ENCODE results near the gene RUBCN. TPM values are rescaled to one million over a fixed set of nuclear protein-coding genes. Genes with fewer than 3 reads are reported as not detected.
A peak's percentile ranks its signal among the peaks of the same experiment; 100 is the strongest.
"Not testable (repeated sequence)": the region's sequence is repeated elsewhere in the genome, so short reads cannot be mapped to it uniquely, and the experiment has no call there.

The RUBCN gene
- total RNA-seq, 1 donor from 2014 or later: 6.7 TPM

DNA sequence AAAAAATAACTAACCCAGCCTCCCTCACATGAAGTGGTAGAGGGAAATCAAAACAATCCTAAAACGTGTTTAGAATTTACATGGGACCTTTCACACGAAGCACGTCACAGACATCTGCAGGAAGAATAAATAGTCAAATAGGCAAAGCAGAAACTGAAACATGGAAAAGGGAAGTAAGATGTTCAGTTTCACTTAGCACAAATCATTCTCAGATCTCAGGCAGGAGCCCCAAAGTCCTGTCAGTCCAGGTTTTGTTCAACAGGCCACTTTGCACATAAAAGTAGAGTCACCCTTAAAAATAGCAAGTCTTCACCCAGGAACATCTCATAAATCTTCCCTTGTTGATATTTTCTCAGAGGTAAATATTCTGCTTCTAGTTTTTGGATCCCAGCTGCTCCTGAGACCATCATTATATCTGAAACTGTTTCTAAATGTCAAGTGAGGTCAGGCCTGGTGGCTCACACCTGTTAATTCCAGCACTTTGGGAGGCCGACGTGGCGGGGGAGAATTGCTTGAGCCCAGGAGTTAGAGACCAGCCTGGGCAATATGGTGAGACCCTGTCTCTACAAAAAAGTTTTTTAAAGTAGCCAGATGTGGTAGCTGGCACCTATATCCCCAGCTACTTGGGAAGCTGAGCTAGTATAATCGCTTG, 1.9 kb downstream of the RUBCN start:
- no peak for DNase-seq (ENCODE audit: low read depth in 2 of 2)

GRCh38 chr3:197733042-197733441, 3.7 kb downstream of the RUBCN start:
- no peak for DNase-seq (ENCODE audit: low read depth in 2 of 2)

DNA sequence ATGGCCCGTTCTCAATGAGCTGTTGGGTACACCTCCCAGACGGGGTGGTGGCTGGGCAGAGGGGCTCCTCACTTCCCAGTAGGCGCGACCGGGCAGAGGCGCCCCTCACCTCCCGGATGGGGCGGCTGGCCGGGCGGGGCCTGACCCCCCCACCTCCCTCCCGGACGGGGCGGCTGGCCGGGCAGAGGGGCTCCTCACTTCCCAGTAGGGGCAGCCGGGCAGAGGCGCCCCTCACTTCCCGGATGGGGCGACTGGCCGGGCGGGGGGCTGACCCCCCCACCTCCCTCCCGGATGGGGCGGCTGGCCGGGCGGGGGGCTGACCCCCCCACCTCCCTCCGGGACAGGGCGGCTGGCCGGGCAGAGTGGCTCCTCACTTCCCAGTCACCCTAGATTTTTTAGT, 5.2 kb downstream of the RUBCN start:
- DNase-seq (ENCODE audit: low read depth in 2 of 2): not testable (repeated sequence)

DNA sequence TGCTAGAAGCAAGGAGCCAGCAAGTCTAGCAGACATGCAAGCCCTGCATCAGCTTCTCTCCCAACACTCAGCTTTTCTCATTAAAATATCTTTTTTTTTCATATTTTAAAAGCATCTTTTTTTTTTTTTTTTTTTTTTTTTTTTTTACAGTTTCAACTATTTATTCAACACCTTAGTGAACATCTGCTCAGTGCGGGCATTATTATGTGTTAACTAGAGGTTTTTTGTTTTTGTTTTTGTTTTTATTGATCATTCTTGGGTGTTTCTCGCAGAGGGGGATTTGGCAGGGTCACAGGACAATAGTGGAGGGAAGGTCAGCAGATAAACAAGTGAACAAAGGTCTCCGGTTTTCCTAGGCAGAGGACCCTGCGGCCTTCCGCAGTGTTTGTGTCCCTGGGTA, 5.9 kb downstream of the RUBCN start:
- DNase-seq (ENCODE audit: low read depth in 2 of 2): not testable (repeated sequence)

DNA sequence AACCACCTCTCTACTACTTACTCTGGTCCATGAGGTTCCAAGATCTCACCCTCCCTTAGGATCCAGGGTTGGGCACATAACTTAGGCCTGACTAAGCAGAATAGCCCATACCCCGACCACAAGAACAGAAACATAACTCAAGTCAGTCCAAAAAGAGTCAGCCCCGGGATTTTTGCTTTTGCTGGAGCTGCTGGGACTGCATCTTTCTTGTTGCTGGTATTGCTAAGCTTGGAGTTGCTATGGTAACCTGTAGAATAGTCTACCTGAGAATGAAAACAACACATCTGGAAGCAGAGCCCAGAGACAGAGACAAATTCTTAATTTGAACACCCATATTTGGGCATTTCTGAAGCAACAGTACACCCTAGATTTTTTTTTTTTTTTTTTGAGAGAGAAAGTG, 6.5 kb downstream of the RUBCN start:
- DNase-seq (ENCODE audit: low read depth in 2 of 2): no peak

DNA sequence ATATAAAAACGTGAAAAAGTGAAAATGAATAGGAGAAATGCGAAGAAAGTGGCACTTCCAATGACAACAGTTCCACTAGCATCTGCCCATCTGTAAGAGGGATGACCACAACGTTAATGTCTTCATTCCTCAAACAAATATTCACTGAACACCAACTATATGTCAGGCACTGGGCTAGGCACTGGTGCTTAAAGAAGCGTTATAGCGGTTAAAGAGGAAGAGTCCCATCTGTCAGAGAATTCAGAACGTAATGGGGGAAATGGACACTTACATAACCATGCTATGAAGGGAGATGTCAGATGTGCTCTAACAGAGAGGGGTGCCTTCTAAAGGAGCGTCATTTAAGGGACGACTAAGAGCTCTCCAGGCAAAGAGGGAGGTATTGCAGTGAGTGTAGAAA, 8.2 kb downstream of the RUBCN start:
- DNase-seq (ENCODE audit: low read depth in 2 of 2): no peak

DNA sequence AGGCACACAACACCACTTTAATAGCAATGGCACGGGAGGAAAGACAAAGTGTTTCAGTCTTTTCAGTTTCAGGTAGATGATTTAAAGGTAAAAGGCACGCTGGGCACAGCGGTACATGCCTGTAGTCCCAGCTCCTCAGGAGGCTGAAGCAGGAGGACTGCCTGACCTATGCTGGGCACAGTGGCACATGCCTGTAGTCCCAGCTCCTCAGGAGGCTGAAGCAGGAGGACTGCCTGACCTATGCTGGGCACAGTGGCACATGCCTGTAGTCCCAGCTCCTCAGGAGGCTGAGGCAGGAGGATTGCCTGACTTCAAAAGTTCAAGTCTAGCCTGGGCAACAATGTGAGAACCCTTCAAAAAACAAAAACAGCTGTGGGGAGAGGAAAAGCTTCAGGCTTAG, 8.8 kb downstream of the RUBCN start:
- not testable (repeated sequence) for DNase-seq (ENCODE audit: low read depth in 2 of 2)

- no peak for DNase-seq (ENCODE audit: low read depth in 2 of 2)
Measured at GRCh38 chr3:197722734-197723133, 14.0 kb downstream of the RUBCN start.

DNA sequence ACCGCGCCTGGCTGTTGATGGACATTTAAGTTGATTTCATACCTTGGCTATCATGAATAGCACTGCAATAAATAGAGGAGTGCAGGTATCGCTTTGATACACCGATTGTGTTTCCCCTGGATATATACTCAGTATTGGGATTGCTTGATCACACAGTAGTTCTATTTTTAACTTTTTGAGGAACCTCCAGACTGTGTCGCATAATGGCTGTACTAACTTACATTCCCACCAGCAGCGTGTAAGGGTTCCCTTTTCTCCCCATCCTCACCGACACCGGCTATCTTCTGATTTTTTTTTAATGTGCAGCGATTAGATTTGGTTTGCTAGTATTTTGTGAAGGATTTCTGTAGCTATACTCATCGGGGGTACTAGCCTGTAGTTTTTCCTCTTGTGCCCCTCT, 16.0 kb downstream of the RUBCN start:
- no peak for DNase-seq (ENCODE audit: low read depth in 2 of 2)

- peak; percentile 33 to 71 for DNase-seq (ENCODE audit: low read depth in 2 of 2)
Measured at GRCh38 chr3:197718891-197719290, 17.8 kb downstream of the RUBCN start.

GRCh38 chr3:197714251-197714650, 22.5 kb downstream of the RUBCN start:
- no peak for DNase-seq (ENCODE audit: low read depth in 2 of 2)

DNA sequence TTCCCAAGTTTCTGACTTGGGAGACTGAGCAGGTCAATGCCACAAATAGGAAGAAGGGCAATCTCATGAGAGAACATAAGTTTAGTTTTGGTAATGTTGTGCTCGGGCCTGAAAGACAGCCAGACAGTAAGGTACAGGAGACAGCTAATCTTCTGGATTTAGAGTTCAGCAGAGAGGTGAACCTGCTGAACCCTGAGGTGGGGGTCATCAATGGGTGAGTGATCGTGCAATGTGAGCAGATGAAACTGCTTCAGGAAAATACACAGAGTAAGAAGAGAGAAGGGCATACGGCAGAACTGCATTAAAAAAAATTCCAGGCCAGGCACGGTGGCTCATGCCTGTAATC, 23.3 kb downstream of the RUBCN start:
- DNase-seq (ENCODE audit: low read depth in 2 of 2): no peak

DNA sequence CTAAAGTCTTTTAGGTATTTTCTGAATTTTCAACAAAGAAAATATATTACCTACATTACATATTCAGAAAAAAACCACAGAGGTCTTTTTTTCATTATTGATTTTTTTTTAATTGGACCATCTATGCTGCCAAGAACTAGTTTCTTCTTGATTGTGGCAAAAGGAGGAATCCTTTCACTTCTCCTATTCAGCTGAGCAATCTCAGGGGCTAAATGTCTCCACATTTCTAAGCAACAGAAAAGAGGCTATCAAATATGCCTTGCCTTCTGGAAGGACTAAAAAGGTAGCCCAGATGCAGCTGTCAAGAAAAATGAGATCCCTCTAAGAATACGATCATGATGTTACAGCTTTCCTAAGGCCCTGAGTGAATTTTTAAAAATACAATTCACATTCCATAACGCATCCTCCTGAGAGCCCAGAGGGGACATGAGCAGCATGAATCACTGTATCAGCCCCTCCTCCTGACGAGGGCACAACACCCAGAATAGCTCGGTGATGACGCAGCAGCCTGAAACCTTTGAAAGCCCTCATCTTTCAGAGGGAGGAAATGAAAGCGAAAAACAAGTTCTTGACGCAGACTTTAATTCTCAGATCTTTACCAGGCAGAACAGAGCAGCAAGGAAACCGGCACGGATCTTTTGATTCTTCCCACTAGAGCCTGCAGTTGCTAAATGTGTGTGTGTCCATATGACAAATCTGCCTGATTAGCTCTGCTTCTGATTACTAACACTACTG, 24.6 kb downstream of the RUBCN start:
- peak; percentile 93 to 98 for DNase-seq (ENCODE audit: low read depth in 2 of 2)

DNA sequence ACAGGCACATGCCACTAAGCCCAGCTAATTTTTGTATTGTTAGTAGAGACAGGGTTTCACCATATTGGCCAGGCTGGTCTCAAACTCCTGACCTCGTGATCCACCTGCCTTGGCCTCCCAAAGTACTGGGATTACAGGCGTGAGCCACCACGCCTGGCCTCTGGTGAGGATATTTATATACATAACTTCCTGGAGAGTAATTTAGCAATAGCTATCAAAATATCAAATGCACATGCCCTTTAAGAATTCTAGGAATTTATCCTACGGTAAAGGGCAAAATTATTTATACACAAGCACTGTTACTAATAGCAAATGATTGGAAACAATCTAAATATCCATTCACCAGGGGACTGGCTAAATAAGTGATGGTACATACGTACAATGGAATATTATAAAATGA, 25.7 kb downstream of the RUBCN start:
- not testable (repeated sequence) for DNase-seq (ENCODE audit: low read depth in 2 of 2)

DNA sequence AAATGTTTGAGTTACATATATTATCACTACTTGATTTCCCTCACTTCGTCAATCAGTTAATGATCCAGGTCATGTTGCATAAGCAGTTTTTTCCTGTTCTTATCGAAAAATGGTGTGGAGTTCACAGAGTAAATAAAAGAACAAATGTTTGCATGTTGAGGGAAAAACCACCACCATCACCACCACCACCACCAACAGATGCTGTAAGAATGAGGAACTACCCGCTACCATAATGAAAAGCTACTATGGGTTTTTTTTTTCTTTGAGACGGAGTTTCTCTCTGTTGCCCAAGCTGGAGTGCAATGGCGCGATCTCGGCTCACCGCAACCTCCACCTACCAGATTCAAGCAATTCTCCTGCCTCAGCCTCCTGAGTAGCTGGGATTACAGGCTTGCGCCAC, 27.6 kb downstream of the RUBCN start:
- DNase-seq (ENCODE audit: low read depth in 2 of 2): no peak

DNA sequence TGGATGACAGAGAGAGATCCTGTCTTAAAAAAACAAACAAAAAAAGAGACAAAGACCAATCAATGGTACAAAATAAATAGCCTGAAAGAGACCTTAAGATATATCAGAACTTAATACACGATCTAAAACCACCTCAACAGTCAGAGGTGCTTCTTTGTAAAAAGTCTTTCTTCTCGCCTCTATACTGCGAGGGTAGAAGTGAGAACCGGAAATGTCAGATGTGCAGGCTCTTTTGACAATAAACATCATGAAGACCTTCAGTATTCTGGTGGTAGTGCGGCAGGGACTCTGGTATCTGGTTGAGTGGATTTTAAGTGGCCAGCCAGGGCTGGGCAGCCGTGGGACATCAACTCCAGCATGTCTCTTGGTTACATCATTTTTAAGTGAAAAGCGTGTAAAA, 30.0 kb downstream of the RUBCN start:
- no peak for DNase-seq (ENCODE audit: low read depth in 2 of 2)

GRCh38 chr3:197701841-197702240, 34.9 kb downstream of the RUBCN start:
- DNase-seq (ENCODE audit: low read depth in 2 of 2): no peak

- DNase-seq (ENCODE audit: low read depth in 2 of 2): peak in 1 of 2 donors; percentile 73
Measured at GRCh38 chr3:197700095-197700494, 36.6 kb downstream of the RUBCN start.

DNA sequence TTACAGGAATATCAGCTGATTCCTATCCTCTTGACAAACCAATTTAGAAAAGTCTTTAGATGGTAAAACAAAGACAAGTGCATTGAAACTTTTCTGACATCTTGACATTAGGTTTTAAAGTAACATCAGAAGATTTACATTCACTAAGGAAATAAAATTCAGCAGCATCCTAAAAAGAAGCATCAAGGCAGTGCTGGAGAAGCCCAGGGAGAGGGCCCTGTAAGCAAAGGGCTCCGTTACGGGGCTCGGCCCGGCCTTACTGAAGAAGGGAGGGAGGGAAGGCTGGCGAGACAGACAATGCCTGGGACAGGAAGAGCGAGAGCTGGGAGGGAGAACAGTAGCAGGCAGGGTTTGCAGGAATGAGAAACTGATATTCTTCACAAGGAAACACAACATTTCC, 39.3 kb downstream of the RUBCN start:
- DNase-seq (ENCODE audit: low read depth in 2 of 2): no peak

DNA sequence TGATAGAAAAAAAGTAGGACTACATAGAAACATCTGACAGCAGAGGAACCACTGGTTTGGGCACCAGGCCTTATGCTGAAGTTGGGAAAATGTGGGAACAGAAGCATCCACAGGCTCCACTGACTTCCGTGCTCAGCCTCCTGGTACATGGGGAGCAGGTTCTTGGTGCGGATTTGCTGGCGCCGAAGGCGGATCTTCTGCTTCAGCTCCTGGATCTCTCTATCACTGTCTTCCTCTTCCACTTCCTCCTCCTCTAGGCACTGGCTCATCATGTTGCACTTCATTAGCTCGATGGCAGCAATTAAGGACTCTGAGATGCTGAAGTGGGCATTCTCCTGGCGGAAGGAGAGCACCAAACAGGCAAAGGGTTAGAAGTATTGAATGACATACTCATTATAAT, 42.5 kb downstream of the RUBCN start:
- no peak for DNase-seq (ENCODE audit: low read depth in 2 of 2)

- DNase-seq (ENCODE audit: low read depth in 2 of 2): peak; percentile 24 to 54
Measured at GRCh38 chr3:197692641-197693040, 44.1 kb downstream of the RUBCN start.

DNA sequence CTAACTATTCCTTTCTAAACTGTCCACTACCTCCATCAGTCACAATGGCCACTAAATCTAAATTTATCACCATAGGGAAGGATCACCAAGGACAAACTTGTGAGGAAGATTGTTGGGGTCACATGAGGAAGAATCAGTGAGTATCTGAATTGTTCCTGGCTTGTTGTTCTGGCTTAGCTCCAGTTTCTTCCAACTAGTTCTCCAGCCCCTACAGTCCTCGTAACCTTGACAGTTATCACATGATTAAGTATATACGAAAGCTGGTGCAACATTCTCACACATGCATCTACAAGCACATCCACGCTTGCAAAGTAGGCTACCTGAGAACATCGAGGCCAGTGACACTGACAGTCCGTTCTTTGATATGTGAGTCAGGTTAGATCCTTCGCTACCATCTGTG, 46.0 kb downstream of the RUBCN start:
- no peak for DNase-seq (ENCODE audit: low read depth in 2 of 2)

DNA sequence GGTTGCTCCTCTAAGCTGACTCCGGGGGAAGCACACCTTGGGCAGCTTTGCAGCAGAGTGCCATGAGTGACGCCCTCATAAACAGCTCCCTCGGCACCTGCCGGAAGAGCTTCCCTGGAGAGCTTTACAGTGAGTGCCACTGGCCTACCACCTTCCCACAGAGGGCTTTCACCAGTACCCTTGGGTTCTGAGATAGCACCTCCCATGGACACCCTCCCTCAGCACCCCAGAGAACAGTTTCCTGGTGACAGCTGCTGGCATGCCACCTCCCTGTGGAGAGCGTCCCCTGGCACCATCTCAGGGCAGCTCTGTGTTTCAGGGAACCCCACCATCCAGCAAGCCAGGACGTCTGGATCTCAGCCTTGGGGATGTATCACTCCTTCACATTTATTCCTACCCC, 49.1 kb downstream of the RUBCN start:
- no peak for DNase-seq (ENCODE audit: low read depth in 2 of 2)

- DNase-seq (ENCODE audit: low read depth in 2 of 2): no peak
Measured at GRCh38 chr3:197686899-197687298, 49.8 kb downstream of the RUBCN start.
